Measurements from ENCODE around the gene MSANTD1. TPM values are rescaled to one million over a fixed set of nuclear protein-coding genes. Genes with fewer than 3 reads are reported as not detected.

MSANTD1 gene
- total and polyA plus RNA-seq, 2 donors (not counting 1 experiment from before 2014, with no cell fraction given), result 0.78 to 5.5 TPM

DNA sequence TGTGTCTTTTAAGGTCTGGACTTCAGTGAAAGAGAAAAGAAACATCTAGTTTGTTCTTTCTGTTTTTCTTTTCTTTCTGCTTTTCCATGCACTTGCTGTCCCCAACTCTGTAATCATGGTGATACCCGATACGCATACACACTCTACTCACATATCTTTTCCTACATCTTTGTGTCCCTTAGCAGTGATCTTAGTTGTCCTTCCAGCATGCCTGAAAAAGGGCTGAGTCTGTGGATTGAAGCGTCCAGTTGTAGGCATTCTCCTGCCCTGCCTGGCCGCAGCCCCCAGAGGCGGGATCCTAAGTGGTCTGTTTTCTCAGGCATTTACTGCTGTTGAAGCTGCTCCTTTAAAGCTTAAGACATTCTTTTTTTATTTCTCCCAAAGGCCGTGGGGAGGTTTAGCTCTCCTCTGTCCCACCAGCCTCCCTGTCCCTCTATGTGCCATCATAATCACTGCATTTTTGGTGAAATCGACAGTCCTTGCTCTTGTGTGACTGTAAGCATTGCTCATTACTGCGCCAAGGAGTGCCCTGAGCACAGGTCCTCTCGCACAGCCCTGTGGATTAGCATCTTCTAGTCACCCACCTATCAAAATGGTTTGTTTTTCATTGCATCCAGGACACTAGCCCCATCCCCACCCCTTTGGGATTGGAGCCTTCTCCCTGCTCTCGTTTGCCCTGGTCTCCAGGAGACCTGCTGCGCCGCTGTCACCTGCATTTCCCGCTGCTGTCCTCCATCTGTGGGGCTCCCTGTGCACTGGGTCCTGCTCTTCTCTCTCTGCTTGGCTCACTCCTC is 48.3 kb downstream of the MSANTD1 start:
- ChIA-PET POLR2A (no interaction called here), CTCF (no interaction called here)
- H3K4me1 Mint-ChIP-seq, result peaks cover 20% of the 10 kb centered on the region
- DNase-seq (no peak), ATAC-seq (ENCODE audit: low read depth) (no peak)
- no peaks in the 10 kb centered on the region for H4K20me1 ChIP-seq (ENCODE audit: control insufficient read depth, insufficient read depth, low read length, poor library complexity, severe bottlenecking)
- H3K4me3 Mint-ChIP-seq, result no peak overlapping the region
- H3K36me3 ChIP-seq (replicated peaks in 1 of 2; ENCODE audit: control extremely low read depth in 1 of 2, control insufficient read depth in 1 of 2, extremely low read depth in 1 of 2, insufficient read depth in 2 of 2, low read length in 1 of 2), result no peaks in the 10 kb centered on the region
- H3K4me1 ChIP-seq (ENCODE audit: control insufficient read depth in 2 of 2, insufficient read depth in 2 of 2, low read length in 2 of 2), result peaks cover 10 to 20% of the 10 kb centered on the region in 2 donors
- H3K9me3 ChIP-seq (ENCODE audit: control extremely low read depth in 1 of 3, control insufficient read depth in 2 of 3, insufficient read depth in 1 of 3, low read length in 2 of 3), result no peaks in the 10 kb centered on the region
- no peak overlapping the region for H3K9ac ChIP-seq (ENCODE audit: low read length)
- 98% methylated on average over 13 of the region's 13 CpGs for WGBS (ENCODE audit: insufficient coverage)
- H3K27ac ChIP-seq (ENCODE audit: low read length in 2 of 2), result no peak overlapping the region
- no peaks in the 10 kb centered on the region for H3K27me3 Mint-ChIP-seq
- no peaks in the 10 kb centered on the region for H3K9me3 Mint-ChIP-seq (ENCODE audit: insufficient read depth)
- intact Hi-C loops (cut with micrococcal nuclease), result no loop called here
- H2AFZ ChIP-seq (ENCODE audit: insufficient read depth, low read depth, low read length, poor library complexity, severe bottlenecking), result no peak overlapping the region
- H3K27me3 ChIP-seq (replicated peaks in 1 of 4; ENCODE audit: control extremely low read depth in 1 of 4, control insufficient read depth in 3 of 4, insufficient read depth in 4 of 4, low read length in 3 of 4), result peaks cover 0 to 5% (median 0%) of the 10 kb centered on the region in 4 experiments
- no peak overlapping the region for H3K27ac Mint-ChIP-seq
- H3K4me3 ChIP-seq (ENCODE audit: control extremely low read depth in 1 of 5, extremely low read depth in 1 of 5, insufficient read depth in 1 of 5, low read depth in 2 of 5, low read length in 4 of 5), result no peak overlapping the region
- no peak overlapping the region for H3K4me2 ChIP-seq (replicated peaks; ENCODE audit: low read depth, low read length, poor library complexity, severe bottlenecking)
- no peaks in the 10 kb centered on the region for H3K79me2 ChIP-seq (ENCODE audit: control insufficient read depth, insufficient read depth, low read length)
- TF ChIP-seq EZH2 (IDR thresholded peaks at IDR 0.05; ENCODE audit: borderline replicate concordance, insufficient read depth, low read depth, low read length, poor library complexity, severe bottlenecking) (no peak), CTCF (IDR thresholded peaks at IDR 0.05) (no peak)

Data from B cell (primary cell).